ENCODE results near the gene INSYN1.
"Not testable (repeated sequence)": the region's sequence is repeated elsewhere in the genome, so short reads cannot be mapped to it uniquely, and the experiment has no call there.

GRCh38 chr15:73732051-73732450 lies 21.1 kb downstream of the INSYN1 start:
- TF ChIP-seq EZH2 (IDR thresholded peaks at IDR 0.05; ENCODE audit: borderline replicate concordance, low read depth, low read length, severe bottlenecking); GATA2 (IDR thresholded peaks at IDR 0.05; ENCODE audit: insufficient read depth, insufficient read length, low read depth, low read length); POLR2A (IDR thresholded peaks at IDR 0.05; ENCODE audit: low read depth, low read length): not testable (repeated sequence)
- TF ChIP-seq, protein P1, sequence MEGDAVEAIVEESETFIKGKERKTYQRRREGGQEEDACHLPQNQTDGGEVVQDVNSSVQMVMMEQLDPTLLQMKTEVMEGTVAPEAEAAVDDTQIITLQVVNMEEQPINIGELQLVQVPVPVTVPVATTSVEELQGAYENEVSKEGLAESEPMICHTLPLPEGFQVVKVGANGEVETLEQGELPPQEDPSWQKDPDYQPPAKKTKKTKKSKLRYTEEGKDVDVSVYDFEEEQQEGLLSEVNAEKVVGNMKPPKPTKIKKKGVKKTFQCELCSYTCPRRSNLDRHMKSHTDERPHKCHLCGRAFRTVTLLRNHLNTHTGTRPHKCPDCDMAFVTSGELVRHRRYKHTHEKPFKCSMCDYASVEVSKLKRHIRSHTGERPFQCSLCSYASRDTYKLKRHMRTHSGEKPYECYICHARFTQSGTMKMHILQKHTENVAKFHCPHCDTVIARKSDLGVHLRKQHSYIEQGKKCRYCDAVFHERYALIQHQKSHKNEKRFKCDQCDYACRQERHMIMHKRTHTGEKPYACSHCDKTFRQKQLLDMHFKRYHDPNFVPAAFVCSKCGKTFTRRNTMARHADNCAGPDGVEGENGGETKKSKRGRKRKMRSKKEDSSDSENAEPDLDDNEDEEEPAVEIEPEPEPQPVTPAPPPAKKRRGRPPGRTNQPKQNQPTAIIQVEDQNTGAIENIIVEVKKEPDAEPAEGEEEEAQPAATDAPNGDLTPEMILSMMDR (IDR thresholded peaks at IDR 0.05; ENCODE audit: extremely low read depth in 1 of 2, insufficient read depth in 1 of 2, low read depth in 1 of 2, low read length in 2 of 2), result not testable (repeated sequence)
- TF ChIP-seq, protein P2, sequence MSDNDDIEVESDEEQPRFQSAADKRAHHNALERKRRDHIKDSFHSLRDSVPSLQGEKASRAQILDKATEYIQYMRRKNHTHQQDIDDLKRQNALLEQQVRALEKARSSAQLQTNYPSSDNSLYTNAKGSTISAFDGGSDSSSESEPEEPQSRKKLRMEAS (IDR thresholded peaks at IDR 0.05; ENCODE audit: insufficient read depth, insufficient read length), result not testable (repeated sequence)

All from endothelial cell of umbilical vein (primary cell).